Inferior parietal cortex (tissue), 1 donor: ENCODE measurements around the gene RPL27.
"Not testable (repeated sequence)": the region's sequence is repeated elsewhere in the genome, so short reads cannot be mapped to it uniquely, and the experiment has no call there.

ENCODE experiments used
- DNase-seq: peaks from one replicate; pipeline ENCODE4 v3.0.0-alpha.2; 2016; ENCODE audit errors: extremely low spot score

The RPL27 gene

DNA sequence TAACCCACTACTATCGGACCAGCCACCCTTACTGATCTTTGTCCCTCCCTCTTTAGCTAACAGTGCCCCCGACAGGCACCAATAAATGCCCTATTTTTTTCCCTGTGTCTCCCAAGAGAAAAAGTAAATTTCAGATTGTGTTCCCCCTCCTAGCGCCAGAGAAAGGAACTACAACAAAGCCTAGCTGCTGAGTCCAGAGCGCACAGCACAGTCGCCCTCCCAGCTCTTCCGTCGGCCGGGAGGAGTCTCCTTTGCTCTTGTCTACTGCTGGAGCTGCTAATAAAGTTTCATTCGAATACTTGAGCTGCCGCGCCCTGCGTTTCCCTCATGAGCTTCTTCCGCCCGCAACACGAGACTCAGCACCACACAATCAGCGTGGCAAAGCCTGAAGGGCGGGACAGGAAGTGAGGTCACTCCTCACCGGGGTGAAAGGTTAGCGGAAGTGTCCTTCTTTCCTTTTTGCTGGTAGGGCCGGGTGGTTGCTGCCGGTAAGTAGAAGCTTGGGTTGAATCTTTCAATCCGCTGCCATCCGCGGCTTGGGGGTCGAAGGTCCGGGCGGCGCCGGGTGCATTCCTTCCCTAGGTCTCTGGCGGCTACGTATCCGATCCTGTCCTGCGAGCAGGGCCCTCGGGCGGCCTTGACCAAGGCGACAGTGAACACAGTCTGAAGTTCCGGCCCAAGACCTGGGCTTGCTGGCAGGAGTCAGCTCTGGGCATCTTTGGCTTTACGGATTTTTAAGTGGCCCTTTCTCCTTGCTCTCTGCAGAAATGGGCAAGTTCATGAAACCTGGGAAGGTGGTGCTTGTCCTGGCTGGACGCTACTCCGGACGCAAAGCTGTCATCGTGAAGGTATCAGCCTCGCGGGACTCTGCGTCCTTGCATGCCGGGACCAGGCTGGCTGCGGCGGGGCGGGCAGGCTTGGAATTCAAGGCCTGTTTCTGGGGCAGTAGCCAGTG, at the start of gene RPL27:
TSS of gene RPL27 (plus strand) at position 436 of the 955 bp plus-strand sequence. CDS start at position 768, 332 bp downstream.
- peak; percentile 100 for DNase-seq

GRCh38 chr17:42950044-42950783, 48.0 kb upstream of the RPL27 start:
- no peak for DNase-seq

DNA sequence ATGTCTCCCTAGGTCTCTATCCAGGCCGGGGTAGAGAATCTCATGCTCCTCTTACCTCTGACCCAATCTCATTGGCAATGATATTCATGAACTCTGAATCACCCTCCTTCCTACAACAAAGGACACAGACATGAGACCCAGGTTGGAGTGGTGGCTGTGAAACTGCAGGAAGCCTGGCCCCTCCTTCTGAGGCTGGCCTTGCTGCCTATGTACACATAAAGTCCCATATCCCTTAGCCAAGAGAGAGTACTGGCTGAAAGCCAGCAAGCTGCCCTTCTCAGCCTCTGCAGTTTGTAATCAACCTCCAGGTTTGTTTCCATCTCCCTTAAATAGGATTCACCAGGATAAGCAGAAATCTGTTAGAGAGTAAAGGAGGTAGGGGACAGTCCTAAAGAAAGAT, 44.5 kb upstream of the RPL27 start:
- DNase-seq, result no peak

DNA sequence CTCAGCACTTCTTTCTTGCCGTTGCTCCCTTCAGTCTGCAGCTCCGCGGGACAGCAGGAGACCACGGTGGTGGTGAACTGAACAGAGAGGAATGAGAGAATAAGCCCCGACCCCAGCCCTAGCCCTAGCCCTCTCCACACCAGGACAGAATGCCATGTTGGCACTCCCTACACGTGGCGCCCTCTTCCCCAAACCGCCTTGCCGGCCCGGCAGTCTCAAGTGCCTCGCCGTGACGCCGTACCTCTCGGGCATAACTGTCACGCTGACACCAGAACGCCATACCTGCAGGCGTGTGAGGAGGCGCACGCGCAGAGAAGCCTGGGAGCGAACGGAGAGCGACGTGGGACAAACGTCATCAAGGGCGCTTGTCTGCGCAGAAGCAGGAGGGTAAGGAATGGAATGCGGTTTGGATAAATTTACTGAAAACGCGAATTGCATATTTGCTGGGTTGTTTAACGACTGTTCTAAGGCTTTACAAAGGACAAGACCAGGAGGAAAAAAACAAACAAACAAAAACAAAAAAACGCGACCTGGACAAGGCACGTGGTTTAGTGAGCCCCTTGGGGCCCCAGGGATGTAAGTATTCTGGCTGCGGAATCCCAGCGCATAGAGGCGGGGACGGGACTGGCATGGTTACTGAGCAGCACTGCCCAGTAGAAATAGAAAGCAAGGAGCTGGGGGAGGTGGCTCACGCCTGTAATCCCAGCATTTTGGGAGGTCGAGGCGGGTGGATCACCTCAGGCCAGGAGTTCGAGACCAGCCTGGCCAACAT, 33.9 kb upstream of the RPL27 start, which contains the start of gene AARSD1:
TSS of gene AARSD1 (minus strand) at position 294 of the 772 bp plus-strand sequence. CDS start at position 280, 14 bp downstream.
- peak; percentile 96 for DNase-seq

GRCh38 chr17:42967925-42968324, 30.3 kb upstream of the RPL27 start:
- no peak for DNase-seq

DNA sequence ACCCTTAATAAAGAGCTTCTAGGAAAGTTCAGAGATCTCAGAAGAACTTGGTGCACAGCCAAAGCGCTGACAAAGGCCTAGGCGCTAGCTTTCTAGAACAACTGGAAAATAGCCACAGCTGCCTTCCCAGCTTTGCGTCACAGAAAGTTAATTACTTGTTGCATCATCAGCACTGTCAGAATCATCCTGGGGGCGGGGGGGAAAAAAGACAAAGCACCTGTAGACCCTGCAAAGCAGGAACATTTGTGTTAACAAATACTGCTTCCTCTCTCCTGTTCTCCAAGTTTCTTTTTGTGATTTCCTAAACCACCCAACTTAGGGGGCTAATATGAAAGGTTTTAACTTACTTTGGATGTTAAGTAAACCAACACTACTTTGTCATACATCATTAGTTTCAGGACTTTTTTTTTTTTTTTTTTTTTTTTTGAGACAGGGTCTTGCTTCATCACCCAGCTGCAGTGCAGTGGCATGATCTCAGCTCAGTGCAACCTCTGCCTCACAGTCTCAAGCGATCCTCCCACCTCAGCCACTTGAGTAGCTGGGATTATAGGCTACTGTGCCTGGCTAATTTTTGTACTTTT, 29.1 kb upstream of the RPL27 start:
- no peak for DNase-seq

DNA sequence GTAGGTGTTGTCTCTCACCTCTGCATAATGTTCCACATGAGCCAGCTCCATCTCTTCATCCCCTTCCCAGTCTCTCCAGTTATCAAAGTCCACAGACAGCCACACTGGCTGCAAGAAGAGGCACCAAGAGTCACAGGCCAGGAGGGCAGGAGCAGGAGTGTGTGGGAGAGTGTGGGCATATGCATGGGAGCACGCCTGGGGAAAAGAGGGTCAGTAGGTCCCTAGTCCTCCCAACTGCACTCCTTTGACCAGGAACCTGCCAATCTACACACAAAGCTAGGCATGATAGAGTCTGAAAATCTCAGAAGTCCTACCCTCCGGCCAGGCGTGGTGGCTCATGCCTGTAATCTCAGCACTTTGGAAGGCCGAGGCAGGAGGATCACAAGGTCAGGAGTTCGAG, 26.6 kb upstream of the RPL27 start:
- no peak for DNase-seq

- DNase-seq, result not testable (repeated sequence)
These were observed 24.9 kb upstream of the RPL27 start for GRCh38 chr17:42973323-42973722.

- no peak for DNase-seq
These were observed 23.0 kb upstream of the RPL27 start for GRCh38 chr17:42975265-42975664.

DNA sequence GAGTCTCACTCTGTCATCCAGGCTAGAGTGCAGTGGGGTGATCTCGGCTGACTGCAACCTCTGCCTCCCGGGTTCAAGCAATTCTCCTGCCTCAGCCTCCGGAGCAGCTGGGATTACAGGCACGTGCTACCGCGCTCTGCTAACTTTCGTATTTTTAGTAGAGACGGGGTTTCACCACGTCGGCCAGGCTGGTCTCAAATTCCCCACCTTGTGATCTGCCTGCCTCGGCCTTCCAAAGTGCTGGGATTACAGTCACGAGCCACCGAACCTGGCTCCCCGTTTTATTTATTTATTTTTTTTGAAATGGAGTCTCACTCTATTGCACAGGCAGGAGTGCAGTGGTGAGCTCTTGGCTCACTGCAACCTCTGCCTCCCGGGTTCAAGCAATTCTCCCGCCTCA, 22.5 kb upstream of the RPL27 start:
- not testable (repeated sequence) for DNase-seq

DNA sequence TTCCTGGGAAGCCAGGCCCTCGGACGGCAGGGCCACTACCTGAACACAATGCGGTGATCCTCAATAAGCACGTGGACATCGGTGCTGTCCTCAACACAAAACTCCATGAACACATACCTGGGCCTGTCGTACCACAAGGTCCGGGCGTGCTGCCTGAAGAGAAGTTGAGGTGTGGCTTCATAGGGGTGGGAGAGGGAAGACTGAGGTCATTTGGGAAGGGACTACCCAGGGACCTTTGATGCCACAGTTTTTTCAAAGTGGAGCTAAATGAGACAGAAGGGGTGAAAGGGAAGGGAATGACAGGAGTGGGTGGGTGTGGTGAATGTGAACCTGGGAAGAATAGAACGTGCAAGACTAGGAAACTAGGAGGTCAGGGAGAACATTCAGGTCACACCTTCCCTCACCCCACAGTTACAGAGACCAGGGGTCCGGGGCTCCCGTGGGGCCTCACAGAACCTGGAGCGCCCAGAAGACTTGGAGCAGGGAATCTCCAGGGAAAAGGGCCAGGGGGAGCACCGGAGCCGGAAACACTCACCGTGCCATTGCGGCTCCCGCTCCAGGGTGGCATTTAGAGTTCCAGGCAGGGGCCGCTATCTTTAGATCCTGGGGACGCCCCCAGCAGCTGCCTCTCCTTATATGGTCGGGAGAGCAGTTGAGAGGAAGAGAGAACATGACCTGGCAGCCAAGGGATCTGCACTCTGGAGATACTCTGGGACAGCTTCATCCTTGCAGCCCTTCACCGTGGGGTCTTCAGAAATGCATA, 18.5 kb upstream of the RPL27 start, which contains the start of gene PTGES3L:
TSS of gene PTGES3L (minus strand) at position 570 of the 763 bp plus-strand sequence. CDS start at position 543, 27 bp downstream.
- DNase-seq, result no peak

- peak; percentile 85 for DNase-seq
These were observed 17.9 kb upstream of the RPL27 start, which contains the start of gene RUNDC1 for GRCh38 chr17:42980274-42980765. Gene RUNDC1 (plus strand): TSS chr17:42980565. CDS start chr17:42980577, 12 bp downstream.

GRCh38 chr17:42980766-42981397, 17.3 kb upstream of the RPL27 start:
- DNase-seq, result no peak

DNA sequence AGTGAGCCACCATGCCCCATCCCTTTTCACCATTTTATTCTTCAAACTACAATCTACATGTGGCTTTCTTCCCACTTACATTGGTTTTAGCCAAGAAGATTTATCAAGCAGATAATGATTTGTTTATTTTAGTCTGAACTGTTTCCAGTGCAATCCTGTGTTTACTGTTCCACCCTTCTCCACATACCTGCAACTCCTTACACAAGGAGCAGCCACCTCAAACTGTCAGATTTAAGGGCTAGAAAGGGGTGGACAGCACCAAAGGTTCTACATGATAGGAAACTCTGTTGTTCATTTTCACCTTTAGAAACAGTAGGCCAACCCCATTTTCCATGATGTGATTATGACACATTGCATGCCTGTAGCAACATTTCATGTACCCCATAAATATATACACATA, 16.0 kb upstream of the RPL27 start:
- no peak for DNase-seq

DNA sequence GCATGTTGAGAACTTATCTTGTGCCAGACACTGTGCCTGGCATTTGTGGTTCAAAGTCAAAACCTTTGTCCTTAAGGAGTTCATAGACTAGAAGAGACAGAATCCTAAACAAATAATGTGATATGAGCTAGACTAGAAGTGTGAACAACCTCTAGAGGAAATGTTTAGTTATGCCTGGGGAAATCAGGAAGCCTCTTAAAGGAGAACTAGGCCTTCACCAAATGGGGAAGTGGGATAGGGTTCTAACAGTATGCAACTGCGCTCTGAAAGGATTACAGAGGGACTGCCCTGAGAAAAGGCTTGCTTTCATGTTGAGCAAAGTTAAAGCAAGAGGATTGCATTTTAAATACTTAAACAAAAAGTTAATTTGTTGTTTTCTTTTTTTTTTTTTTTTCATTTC, 13.0 kb upstream of the RPL27 start:
- no peak for DNase-seq

- DNase-seq, result peak; percentile 30
These were observed 9.1 kb upstream of the RPL27 start for GRCh38 chr17:42989141-42989540.

GRCh38 chr17:42989726-42990652, 8.2 kb upstream of the RPL27 start:
- DNase-seq, result no peak

GRCh38 chr17:42991471-42991870, 6.7 kb upstream of the RPL27 start:
- DNase-seq, result no peak

- DNase-seq, result no peak
These were observed 5.3 kb upstream of the RPL27 start for GRCh38 chr17:42992872-42993271.
